ENCODE measurements around the gene EEF1A2. TPM values are rescaled to one million over a fixed set of nuclear protein-coding genes. Genes with fewer than 3 reads are reported as not detected.
A peak's percentile ranks its signal among the peaks of the same experiment; 100 is the strongest.

EEF1A2 gene
- polyA plus RNA-seq, 4 donors = 0.56 to 3.8 (median 1.4) TPM

GRCh38 chr20:63457737-63458136, 41.1 kb downstream of the EEF1A2 start:
- no peak for DNase-seq (ENCODE audit: low read depth in 4 of 4, low spot score in 3 of 4)

GRCh38 chr20:63456429-63457284, 42.2 kb downstream of the EEF1A2 start:
- peak in 1 of 4 donors; percentile 28 for DNase-seq (ENCODE audit: low read depth in 4 of 4, low spot score in 3 of 4)

- no peak for DNase-seq (ENCODE audit: low read depth in 4 of 4, low spot score in 3 of 4)
Measured at GRCh38 chr20:63455568-63455859, 43.4 kb downstream of the EEF1A2 start.

- no peak for DNase-seq (ENCODE audit: low read depth in 4 of 4, low spot score in 3 of 4)
Measured at GRCh38 chr20:63454731-63455567, 43.9 kb downstream of the EEF1A2 start.

- no peak for DNase-seq (ENCODE audit: low read depth in 4 of 4, low spot score in 3 of 4)
Measured at GRCh38 chr20:63452821-63453523, 45.9 kb downstream of the EEF1A2 start.

GRCh38 chr20:63452341-63452740, 46.5 kb downstream of the EEF1A2 start:
- no peak for DNase-seq (ENCODE audit: low read depth in 4 of 4, low spot score in 3 of 4)

GRCh38 chr20:63451821-63452220, 47.1 kb downstream of the EEF1A2 start:
- no peak for DNase-seq (ENCODE audit: low read depth in 4 of 4, low spot score in 3 of 4)

GRCh38 chr20:63449796-63450730, 48.8 kb downstream of the EEF1A2 start:
- no peak for DNase-seq (ENCODE audit: low read depth in 4 of 4, low spot score in 3 of 4)

- no peak for DNase-seq (ENCODE audit: low read depth in 4 of 4, low spot score in 3 of 4)
Measured at GRCh38 chr20:63449025-63449424, 49.9 kb downstream of the EEF1A2 start.

- no peak for DNase-seq (ENCODE audit: low read depth in 4 of 4, low spot score in 3 of 4)
Measured at GRCh38 chr20:63448031-63448430, 50.9 kb downstream of the EEF1A2 start.

GRCh38 chr20:63447320-63447719, 51.6 kb downstream of the EEF1A2 start:
- no peak for DNase-seq (ENCODE audit: low read depth in 4 of 4, low spot score in 3 of 4)

- DNase-seq (ENCODE audit: low read depth in 4 of 4, low spot score in 3 of 4) = no peak
Measured at GRCh38 chr20:63446216-63447024, 52.5 kb downstream of the EEF1A2 start.

- DNase-seq (ENCODE audit: low read depth in 4 of 4, low spot score in 3 of 4) = no peak
Measured at GRCh38 chr20:63445075-63445734, 53.7 kb downstream of the EEF1A2 start.

- no peak for DNase-seq (ENCODE audit: low read depth in 4 of 4, low spot score in 3 of 4)
Measured at GRCh38 chr20:63444548-63444947, 54.3 kb downstream of the EEF1A2 start.

- no peak for DNase-seq (ENCODE audit: low read depth in 4 of 4, low spot score in 3 of 4)
Measured at GRCh38 chr20:63443606-63444395, 55.1 kb downstream of the EEF1A2 start.

- no peak for DNase-seq (ENCODE audit: low read depth in 4 of 4, low spot score in 3 of 4)
Measured at GRCh38 chr20:63442100-63442493, 56.8 kb downstream of the EEF1A2 start.

- DNase-seq (ENCODE audit: low read depth in 4 of 4, low spot score in 3 of 4) = no peak
Measured at GRCh38 chr20:63441136-63442099, 57.5 kb downstream of the EEF1A2 start.

Measured in right renal pelvis (tissue), 4 donors.